Uterus (tissue), 2 donors: ENCODE data around the gene FANCL.

ENCODE experiments used
- CTCF ChIP-seq, 4 experiments: fragments of 200-600 bp in 2 of 4; fragments of 450-650 bp in 2 of 4; sonication (generic) in 2 of 4; IDR thresholded peaks; one replicate each; pipeline ENCODE4 v1.5.1; 2016 to 2019; ENCODE audit warnings: antibody characterized with exemption in 4 of 4, mild to moderate bottlenecking in 2 of 4, moderate library complexity in 1 of 4
- POLR2A ChIP-seq, 2 donors: fragments of 450-650 bp; IDR thresholded peaks; one replicate each; pipeline ENCODE4 v1.6.1; 2016; ENCODE audit warnings: antibody characterized with exemption in 2 of 2, mild to moderate bottlenecking in 1 of 2, moderate library complexity in 1 of 2

- TF ChIP-seq POLR2A (IDR thresholded peaks at IDR 0.05), result no peak
- TF ChIP-seq CTCF (IDR thresholded peaks at IDR 0.05), result no peak
Observed at GRCh38 chr2:58182527-58182926, 58.6 kb downstream of the FANCL start.
